Sigmoid colon (tissue), 3 donors: ENCODE data around the gene ALCAM.

ENCODE experiments used
- CTCF ChIP-seq, 4 experiments: fragments of 450-650 bp in 3 of 4; fragments of 200-600 bp in 1 of 4; IDR thresholded peaks; one replicate each; pipeline ENCODE4 v1.5.1; 2016 to 2019; ENCODE audit warnings: antibody characterized with exemption in 4 of 4, mild to moderate bottlenecking in 3 of 4, moderate library complexity in 2 of 4
- POLR2A ChIP-seq, 2 donors: fragments of 450-650 bp; IDR thresholded peaks; one replicate each; pipeline ENCODE4 v1.6.1; 2016; ENCODE audit warnings: antibody characterized with exemption in 2 of 2, mild to moderate bottlenecking in 2 of 2, moderate library complexity in 2 of 2

- TF ChIP-seq POLR2A (IDR thresholded peaks at IDR 0.05) (no peak), CTCF (IDR thresholded peaks at IDR 0.05) (no peak)
Observed at GRCh38 chr3:105513886-105514285, 147.2 kb downstream of the ALCAM start.
